ENCODE data around the gene DDX27. TPM values are rescaled to one million over a fixed set of nuclear protein-coding genes. Genes with fewer than 3 reads are reported as not detected.

DDX27 gene
- total and polyA plus RNA-seq, 2 of the 13 experiments (the other 11 are each of a cell fraction or from before 2014, with no cell fraction given): 42.6 to 72.8 TPM

- no peak for TF ChIP-seq TCF7L2 (IDR thresholded peaks at IDR 0.05; ENCODE audit: low read depth, low read length)
- TF ChIP-seq LCORL (IDR thresholded peaks at IDR 0.05): no peak
- TF ChIP-seq LCORL (CRISPR knock-in tag; IDR thresholded peaks at IDR 0.05): peak; percentile 71
- no peak for TF ChIP-seq HOXA9 (CRISPR knock-in tag; IDR thresholded peaks at IDR 0.05; ENCODE audit: borderline replicate concordance)
- no peak for TF ChIP-seq MTF1 (CRISPR knock-in tag; IDR thresholded peaks at IDR 0.05)
- no peak for TF ChIP-seq HIVEP1 (CRISPR knock-in tag; IDR thresholded peaks at IDR 0.05)
- TF ChIP-seq MXD4 (CRISPR knock-in tag; IDR thresholded peaks at IDR 0.05): 0 out of 2 replicates have a peak, but pooled peaks have one; percentile 65
- TF ChIP-seq ZBTB43 (CRISPR knock-in tag; conservative IDR thresholded peaks at IDR 0.05): no peak
- TF ChIP-seq TMF1 (CRISPR knock-in tag; IDR thresholded peaks at IDR 0.05; ENCODE audit: low read depth): no peak
- no peak for TF ChIP-seq TAF1 (CRISPR knock-in tag; IDR thresholded peaks at IDR 0.05)
- TF ChIP-seq JUN (CRISPR knock-in tag; IDR thresholded peaks at IDR 0.05): no peak
- peak; percentile 89 for TF ChIP-seq STAG1 (CRISPR knock-in tag; IDR thresholded peaks at IDR 0.05)
- no peak for TF ChIP-seq DPF2 (CRISPR knock-in tag; IDR thresholded peaks at IDR 0.05; ENCODE audit: borderline replicate concordance, low read depth)
- TF ChIP-seq, protein P1, sequence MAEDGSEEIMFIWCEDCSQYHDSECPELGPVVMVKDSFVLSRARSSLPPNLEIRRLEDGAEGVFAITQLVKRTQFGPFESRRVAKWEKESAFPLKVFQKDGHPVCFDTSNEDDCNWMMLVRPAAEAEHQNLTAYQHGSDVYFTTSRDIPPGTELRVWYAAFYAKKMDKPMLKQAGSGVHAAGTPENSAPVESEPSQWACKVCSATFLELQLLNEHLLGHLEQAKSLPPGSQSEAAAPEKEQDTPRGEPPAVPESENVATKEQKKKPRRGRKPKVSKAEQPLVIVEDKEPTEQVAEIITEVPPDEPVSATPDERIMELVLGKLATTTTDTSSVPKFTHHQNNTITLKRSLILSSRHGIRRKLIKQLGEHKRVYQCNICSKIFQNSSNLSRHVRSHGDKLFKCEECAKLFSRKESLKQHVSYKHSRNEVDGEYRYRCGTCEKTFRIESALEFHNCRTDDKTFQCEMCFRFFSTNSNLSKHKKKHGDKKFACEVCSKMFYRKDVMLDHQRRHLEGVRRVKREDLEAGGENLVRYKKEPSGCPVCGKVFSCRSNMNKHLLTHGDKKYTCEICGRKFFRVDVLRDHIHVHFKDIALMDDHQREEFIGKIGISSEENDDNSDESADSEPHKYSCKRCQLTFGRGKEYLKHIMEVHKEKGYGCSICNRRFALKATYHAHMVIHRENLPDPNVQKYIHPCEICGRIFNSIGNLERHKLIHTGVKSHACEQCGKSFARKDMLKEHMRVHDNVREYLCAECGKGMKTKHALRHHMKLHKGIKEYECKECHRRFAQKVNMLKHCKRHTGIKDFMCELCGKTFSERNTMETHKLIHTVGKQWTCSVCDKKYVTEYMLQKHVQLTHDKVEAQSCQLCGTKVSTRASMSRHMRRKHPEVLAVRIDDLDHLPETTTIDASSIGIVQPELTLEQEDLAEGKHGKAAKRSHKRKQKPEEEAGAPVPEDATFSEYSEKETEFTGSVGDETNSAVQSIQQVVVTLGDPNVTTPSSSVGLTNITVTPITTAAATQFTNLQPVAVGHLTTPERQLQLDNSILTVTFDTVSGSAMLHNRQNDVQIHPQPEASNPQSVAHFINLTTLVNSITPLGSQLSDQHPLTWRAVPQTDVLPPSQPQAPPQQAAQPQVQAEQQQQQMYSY (CRISPR knock-in tag; IDR thresholded peaks at IDR 0.05): no peak
- TF ChIP-seq, protein P2, sequence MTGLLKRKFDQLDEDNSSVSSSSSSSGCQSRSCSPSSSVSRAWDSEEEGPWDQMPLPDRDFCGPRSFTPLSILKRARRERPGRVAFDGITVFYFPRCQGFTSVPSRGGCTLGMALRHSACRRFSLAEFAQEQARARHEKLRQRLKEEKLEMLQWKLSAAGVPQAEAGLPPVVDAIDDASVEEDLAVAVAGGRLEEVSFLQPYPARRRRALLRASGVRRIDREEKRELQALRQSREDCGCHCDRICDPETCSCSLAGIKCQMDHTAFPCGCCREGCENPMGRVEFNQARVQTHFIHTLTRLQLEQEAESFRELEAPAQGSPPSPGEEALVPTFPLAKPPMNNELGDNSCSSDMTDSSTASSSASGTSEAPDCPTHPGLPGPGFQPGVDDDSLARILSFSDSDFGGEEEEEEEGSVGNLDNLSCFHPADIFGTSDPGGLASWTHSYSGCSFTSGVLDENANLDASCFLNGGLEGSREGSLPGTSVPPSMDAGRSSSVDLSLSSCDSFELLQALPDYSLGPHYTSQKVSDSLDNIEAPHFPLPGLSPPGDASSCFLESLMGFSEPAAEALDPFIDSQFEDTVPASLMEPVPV (CRISPR knock-in tag; IDR thresholded peaks at IDR 0.05): no peak
- peak; percentile 54; the same call in 1 of the 2 replicates for TF ChIP-seq ZNF788 (CRISPR knock-in tag; IDR thresholded peaks at IDR 0.05; ENCODE audit: borderline replicate concordance)
- TF ChIP-seq ZNF17 (CRISPR knock-in tag; IDR thresholded peaks at IDR 0.05): no peak
- no peak for TF ChIP-seq MATR3 (CRISPR knock-in tag; IDR thresholded peaks at IDR 0.05)
- TF ChIP-seq, protein P3, sequence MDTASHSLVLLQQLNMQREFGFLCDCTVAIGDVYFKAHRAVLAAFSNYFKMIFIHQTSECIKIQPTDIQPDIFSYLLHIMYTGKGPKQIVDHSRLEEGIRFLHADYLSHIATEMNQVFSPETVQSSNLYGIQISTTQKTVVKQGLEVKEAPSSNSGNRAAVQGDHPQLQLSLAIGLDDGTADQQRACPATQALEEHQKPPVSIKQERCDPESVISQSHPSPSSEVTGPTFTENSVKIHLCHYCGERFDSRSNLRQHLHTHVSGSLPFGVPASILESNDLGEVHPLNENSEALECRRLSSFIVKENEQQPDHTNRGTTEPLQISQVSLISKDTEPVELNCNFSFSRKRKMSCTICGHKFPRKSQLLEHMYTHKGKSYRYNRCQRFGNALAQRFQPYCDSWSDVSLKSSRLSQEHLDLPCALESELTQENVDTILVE (CRISPR knock-in tag; IDR thresholded peaks at IDR 0.05): peak; percentile 81; the same call in 1 of the 2 replicates
- no peak for TF ChIP-seq ZNF296 (CRISPR knock-in tag; conservative IDR thresholded peaks at IDR 0.05)
- TF ChIP-seq RAD21 (CRISPR knock-in tag; IDR thresholded peaks at IDR 0.05): peak; percentile 92
- TF ChIP-seq ZNF263 (CRISPR knock-in tag; IDR thresholded peaks at IDR 0.05): peak; percentile 85
- TF ChIP-seq SNRNP70 (IDR thresholded peaks at IDR 0.05; ENCODE audit: low read depth, low read length): no peak
Observed at GRCh38 chr20:49216991-49217578, 2.1 kb upstream of the DDX27 start (continued).
